EL (cell line): ENCODE data around the gene FGGY.
"Not testable (repeated sequence)": the region's sequence is repeated elsewhere in the genome, so short reads cannot be mapped to it uniquely, and the experiment has no call there.

ENCODE experiments used
- DNase-seq: peaks from one replicate; pipeline ENCODE4 v3.0.0-alpha.2; 2016

Gene FGGY

DNA sequence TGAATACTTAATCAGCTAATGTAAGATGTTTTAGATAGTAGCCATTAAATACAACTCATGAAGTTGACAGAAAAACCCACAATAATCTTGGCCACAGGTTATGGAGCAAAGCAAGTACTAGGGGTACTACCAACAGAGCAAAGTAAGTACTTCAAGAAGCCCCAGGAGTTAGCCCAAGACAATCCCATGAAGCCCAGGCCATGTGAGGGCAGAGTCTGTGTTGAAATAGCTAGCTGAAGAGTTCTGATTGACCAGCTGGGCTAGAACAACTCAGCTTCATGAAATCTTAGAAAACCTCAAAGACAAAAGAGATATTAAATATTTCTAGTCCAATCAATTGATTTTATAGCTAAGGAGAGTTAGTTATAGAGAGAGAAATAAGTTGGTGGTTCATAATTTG, 304.9 kb downstream of the FGGY start:
- DNase-seq = no peak

DNA sequence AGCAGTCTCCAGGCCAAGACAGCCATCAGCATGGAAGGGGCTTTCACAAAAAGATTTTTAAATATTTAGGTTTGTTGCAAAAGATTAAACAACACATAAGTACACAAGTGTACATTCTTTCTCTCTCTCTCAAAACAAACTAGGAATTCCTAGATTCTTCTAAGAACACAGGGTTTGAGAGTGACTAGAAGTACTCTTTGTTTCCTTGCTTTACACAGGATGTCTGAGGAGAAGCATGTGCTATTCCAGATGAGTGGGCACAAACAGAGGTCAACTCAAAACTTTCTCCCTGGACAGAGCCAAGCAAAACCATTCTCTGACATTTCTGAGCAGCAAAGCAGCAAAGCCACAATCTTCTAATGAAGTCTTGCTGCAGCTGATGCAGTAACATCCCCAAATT, 307.3 kb downstream of the FGGY start:
- no peak for DNase-seq

- no peak for DNase-seq
Measured at GRCh38 chr1:59605184-59605583, 308.3 kb downstream of the FGGY start.

GRCh38 chr1:59605761-59606160, 308.9 kb downstream of the FGGY start:
- peak; percentile 52 for DNase-seq

DNA sequence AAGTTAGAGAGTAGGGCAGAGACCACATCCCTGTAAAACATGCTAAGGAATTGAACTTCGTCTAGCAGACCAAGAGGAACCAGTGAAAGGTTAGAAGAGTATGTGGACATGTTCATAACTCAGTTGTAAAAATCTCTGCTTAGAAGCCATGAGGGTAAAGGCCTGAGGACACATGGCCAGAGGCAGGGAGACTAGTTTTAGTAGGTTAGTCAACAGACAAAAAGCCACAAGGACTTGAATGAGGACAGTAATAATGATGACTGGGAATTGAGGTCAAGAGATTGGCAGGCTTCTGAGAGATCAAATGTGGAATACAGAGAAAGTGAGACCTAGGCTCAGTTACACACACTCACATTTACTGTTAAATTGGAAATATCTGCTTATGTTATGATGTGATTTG, 312.4 kb downstream of the FGGY start:
- DNase-seq = no peak

- not testable (repeated sequence) for DNase-seq
Measured at GRCh38 chr1:59610499-59610898, 313.6 kb downstream of the FGGY start.

DNA sequence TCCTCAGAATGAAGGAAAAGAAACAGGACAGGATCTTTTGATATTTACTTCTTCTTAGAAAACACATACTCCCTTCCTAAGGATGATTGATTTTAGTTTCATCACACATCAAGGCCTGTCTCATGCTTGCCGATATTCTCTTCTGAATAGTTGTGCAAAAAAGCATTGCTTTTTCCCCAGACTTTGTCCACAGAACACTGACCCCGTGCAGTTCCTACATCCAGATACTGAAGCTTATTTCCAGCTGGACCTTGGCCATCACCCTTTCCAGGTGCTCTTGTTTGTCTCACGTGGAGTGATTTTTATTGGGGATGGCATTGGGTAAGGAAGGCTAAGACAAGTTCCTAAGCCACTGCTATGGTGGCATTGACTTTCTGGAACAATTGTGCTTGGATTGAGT, 320.5 kb downstream of the FGGY start:
- no peak for DNase-seq

GRCh38 chr1:59619557-59619956, 322.7 kb downstream of the FGGY start:
- DNase-seq = no peak

DNA sequence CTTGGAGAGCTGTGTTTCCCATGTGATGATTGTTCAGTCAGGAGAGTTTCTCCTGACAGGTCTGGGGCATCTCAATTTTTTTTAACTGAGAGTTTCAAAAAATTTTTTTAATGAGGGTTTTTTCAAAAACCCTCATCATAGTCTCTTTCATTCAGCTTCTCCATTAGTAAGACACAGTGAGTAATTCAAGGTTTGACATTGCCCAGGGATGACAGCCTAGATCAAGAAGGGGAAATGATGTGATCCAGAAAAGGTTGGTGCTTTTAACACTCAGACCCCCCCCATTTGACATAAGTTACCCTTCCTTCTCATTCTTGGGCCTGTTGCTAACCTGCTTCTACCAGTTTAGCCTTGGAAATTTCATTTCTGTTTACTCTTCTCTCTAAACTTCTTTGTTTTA, 328.5 kb downstream of the FGGY start:
- DNase-seq = no peak

DNA sequence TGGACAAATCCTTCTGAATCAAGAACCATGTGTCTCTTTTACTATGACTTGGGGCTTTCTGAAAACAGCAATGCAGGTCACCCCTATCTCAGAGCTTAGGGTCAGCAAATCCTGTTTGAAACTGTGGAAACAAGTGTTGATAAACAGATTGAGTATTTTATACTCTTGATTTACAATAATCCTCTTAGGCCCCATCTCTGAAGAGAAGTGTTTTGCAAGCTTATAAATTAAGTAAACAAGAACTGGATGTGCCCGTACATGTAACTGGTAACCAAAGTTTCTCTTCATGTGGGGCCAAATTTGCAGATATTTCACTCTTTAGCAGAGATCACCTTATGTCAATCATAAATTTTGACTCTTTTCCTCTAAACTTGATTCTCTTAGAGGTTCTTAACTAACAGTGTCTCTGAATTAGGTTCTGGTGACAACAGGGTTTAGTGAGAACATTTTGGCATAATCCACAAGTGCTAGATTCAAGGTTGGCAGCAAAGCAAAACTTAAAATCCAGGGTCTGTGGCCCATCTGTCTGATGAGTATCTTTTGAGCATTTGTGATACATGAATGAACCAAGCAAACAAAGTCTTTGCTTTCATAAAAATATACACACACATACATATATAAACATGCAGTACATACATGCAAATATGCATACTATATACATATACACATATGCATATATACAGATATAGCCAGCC, 334.8 kb downstream of the FGGY start:
- no peak for DNase-seq

DNA sequence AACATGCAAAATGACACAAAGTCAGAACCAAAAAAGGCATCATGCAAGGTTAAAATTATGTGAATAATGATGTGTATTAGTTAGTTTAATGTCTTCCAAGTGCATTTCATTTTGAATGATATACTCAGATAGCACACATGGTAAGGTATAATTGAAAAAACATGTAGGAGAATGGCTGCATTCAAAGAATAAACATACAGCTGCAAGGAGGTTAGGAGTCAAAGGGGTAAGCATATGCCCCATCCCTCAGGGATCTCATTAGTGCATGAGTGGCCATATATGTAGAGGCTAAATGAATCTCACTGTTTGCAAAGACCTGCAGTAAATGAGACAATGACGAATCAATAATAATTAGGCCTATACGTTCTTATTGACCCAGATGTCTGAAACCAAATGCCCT, 338.2 kb downstream of the FGGY start:
- no peak for DNase-seq

- peak; percentile 63 for DNase-seq
Measured at GRCh38 chr1:59638231-59638711, 341.4 kb downstream of the FGGY start.

- no peak for DNase-seq
Measured at GRCh38 chr1:59639266-59639665, 342.4 kb downstream of the FGGY start.

DNA sequence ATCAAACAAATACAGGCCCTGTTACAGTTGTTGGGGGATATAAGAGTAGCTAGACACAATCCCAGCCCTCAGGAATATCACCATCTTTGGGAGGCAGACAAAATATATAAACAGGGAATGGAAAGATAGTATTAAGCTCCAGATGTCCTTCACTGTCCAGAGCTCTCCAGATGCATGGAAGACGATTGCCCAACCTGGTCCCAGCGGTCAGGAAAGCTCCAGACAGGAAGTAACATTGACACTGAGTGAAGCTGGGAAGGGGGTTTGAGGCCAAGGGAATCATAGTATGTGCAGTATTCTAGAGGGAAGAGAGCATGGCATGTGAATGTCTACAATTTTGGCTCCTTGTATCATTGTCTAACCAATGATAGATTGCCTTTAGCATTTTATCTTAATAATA, 344.0 kb downstream of the FGGY start:
- no peak for DNase-seq

DNA sequence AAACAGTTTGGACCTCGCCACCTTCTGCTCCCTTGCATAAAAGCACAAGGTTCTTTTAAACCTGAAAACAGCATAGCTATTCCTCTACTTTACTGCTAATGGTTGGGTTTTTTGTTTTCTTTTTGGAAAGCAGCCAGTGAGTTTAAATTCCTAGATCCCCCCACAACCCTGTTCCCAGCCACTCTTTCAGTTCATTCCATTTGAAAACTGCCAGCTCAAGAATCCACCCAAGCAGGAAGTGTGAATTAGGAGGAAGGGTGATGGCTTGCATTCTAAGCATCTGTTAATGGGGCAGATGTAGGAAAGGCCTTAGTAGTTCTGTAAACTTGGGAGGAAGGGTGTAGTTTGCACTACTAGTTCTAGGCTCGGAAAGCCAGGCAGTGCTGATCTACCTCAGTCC, 344.9 kb downstream of the FGGY start:
- no peak for DNase-seq

DNA sequence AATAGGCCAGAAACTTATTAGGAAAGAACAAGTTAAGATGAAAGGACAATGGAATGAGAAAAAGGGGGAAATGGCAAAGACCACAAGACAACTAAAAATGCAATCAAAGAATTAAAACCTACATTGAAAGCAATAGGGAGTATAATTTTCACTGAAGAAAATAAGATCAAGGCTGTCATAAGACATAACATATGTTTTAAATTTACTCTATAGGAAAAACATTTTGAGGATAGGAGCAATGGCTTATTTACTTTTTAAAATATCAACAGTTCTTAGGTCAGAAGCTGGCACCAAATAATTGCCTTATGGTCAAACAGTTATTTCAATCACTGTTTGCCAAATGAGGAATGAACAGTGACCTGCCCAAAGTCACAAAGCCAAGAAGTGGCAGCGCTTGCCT, 346.6 kb downstream of the FGGY start:
- DNase-seq = no peak

DNA sequence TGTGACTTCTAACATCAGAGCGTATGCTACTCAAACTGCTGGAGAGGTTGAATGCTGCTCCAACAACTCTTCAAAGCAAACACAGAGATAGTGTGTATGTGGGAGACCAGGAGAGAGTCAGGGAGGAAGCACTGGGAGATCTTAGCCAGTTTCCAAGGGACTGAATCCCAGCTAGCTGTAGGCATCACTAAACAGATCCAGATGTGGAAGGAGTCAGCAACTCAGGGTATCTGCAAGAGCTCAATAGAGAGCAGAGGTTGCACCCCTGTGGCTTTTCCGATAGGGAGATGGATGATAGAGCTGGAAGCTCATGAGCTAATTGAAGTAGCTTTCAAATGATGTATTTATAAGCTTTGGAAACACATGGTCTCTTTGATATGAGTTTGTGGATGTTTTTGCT, 349.0 kb downstream of the FGGY start:
- DNase-seq = peak; percentile 52

DNA sequence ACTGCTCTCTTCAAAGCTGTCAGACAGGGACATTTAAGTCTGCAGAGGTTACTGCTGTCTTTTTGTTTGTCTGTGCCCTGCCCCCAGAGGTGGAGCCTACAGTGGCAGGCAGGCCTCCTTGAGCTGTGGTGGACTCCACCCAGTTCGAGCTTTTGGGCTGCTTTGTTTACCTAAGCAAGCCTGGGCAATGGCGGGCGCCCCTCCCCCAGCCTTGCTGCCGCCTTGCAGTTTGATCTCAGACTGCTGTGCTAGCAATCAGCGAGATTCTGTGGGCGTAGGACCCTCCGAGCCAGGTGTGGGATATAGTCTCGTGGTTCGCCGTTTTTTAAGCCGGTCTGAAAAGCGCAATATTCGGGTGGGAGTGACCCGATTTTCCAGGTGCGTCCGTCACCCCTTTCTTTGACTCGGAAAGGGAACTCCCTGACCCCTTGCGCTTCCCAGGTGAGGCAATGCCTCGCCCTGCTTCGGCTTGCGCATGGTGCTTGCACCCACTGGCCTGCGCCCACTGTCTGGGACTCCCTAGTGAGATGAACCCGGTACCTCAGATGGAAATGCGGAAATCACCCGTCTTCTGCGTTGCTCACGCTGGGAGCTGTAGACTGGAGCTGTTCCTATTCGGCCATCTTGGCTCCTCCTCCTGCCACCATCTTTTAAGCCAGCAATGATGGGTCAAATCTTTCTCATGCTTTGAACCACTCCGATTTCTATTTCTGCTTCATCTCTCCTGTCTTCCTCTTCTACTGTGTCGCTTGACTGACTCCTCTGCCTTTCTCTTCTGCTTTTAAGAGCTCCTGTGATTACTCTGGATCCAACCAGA, 356.5 kb downstream of the FGGY start:
- DNase-seq = not testable (repeated sequence)

DNA sequence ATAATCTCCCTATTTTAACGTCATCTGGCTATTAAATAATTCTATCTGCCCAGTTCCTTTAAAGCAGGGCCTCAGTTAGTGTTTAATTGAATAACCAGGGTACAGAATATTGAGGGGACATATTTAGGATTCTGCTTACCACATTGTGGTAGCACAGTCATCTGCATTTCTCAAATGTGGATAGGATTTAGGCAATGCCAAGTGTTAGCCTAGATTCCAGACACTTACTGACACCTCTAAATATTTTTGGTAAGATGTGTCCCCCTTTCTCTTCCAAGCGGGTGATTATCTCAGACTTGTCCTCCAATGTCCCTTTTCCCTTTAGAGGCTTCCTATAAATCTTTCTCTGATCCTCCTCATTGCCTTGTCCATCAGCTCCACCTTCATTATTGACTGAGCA, 357.1 kb downstream of the FGGY start:
- DNase-seq = no peak

GRCh38 chr1:59657873-59658465, 361.1 kb downstream of the FGGY start:
- DNase-seq = no peak

GRCh38 chr1:59664166-59664565, 367.3 kb downstream of the FGGY start:
- no peak for DNase-seq

- DNase-seq = no peak
Measured at GRCh38 chr1:59666106-59666505, 369.2 kb downstream of the FGGY start.

- DNase-seq = no peak
Measured at GRCh38 chr1:59667020-59667419, 370.1 kb downstream of the FGGY start.

GRCh38 chr1:59669752-59670312, 372.9 kb downstream of the FGGY start:
- peak; percentile 80 for DNase-seq
